HCT116 (cell line): Measurements from ENCODE around the gene METTL25. TPM values are rescaled to one million over a fixed set of nuclear protein-coding genes. Genes with fewer than 3 reads are reported as not detected.

Experiments used
- ATAC-seq: fragments of 200-7000 bp; cut with Tn5 transposase; 2 replicates; pipeline ENCODE4 v1.9.1; 2020; ENCODE audit warnings: mild to moderate bottlenecking, moderate library complexity
- BruUV-seq: library from RNA; stranded (reverse); fragments of 400-500 nt; replicated peaks from 2 replicates; lab custom pipeline; 2021; lab: Mats Ljungman, UMichigan
- CTCF ChIA-PET: fragments of 300-600 bp; sonication (Branson Sonifier 250); formaldehyde crosslinking; loops from one replicate; lab custom pipeline; 2021; ENCODE audit warnings: antibody characterized with exemption; lab: Charles Lee
- POLR2A ChIA-PET: fragments of 300-600, 350-600 bp; sonication (Branson Sonifier 250); formaldehyde crosslinking; loops from one replicate; lab custom pipeline; 2021; ENCODE audit warnings: antibody characterized with exemption; lab: Charles Lee
- RAD21 ChIA-PET, 2 experiments: fragments of 300-600 bp; sonication (Branson Sonifier 250); formaldehyde crosslinking; loops; one replicate each; lab custom pipeline; 2023; ENCODE audit warnings: low total read pairs in 2 of 2; ENCODE audit not compliant: uncharacterized antibody in 2 of 2, unreplicated experiment in 2 of 2, low non-redundant PET in 1 of 2; lab: Charles Lee
- DNase-seq: peaks from one replicate; pipeline ENCODE4 v3.0.0-alpha.2; 2010; ENCODE audit warnings: low read depth, low spot score
- H2AFZ ChIP-seq: fragments of 200-600 bp; shearing (Covaris generic), sonication (generic); 2 replicates; pipeline ENCODE4 v1.6.1; 2017; ENCODE audit warnings: low read depth, mixed run types, mixed read lengths, antibody characterized with exemption, low read length; ENCODE audit not compliant: poor library complexity, severe bottlenecking
- H3K27ac ChIP-seq: 2 replicates; pipeline ENCODE4 v1.5.1; 2012; ENCODE audit warnings: low read depth, low read length
- H3K27me3 ChIP-seq: fragments of 200-600 bp; sonication (generic); 2 replicates; pipeline ENCODE4 v1.6.1; 2016; ENCODE audit warnings: mixed run types, low read length, mixed read lengths; ENCODE audit not compliant: insufficient read depth
- H3K36me3 ChIP-seq, 2 experiments: fragments of 200-500 bp in 1 of 2; fragments of 200-600 bp in 1 of 2; sonication (Bioruptor generic) in 1 of 2; sonication (generic) in 1 of 2; 2 replicates each; pipeline versions ENCODE4 v1.5.1 to v1.6.1; 2014 to 2016; ENCODE audit warnings: low read length in 2 of 2, inconsistent platforms in 1 of 2, mixed read lengths in 1 of 2, mixed run types in 1 of 2; ENCODE audit not compliant: insufficient read depth in 2 of 2, control insufficient read depth in 1 of 2
- H3K4me1 ChIP-seq, 2 experiments: fragments of 200-600 bp in 1 of 2; sonication (generic) in 1 of 2; 2 replicates each; pipeline versions ENCODE4 v1.5.1 to v1.6.1; 2012 to 2017; ENCODE audit warnings: low read length in 2 of 2, inconsistent platforms in 1 of 2, mild to moderate bottlenecking in 1 of 2, mixed read lengths in 1 of 2, mixed run types in 1 of 2, moderate library complexity in 1 of 2; ENCODE audit not compliant: insufficient read depth in 2 of 2, control insufficient read depth in 1 of 2
- H3K4me2 ChIP-seq: fragments of 200-600 bp; sonication (generic); 2 replicates; pipeline ENCODE4 v1.6.1; 2017; ENCODE audit warnings: mixed run types, low read length, mixed read lengths
- H3K4me3 ChIP-seq, 2 experiments: fragments of 200-600 bp in 1 of 2; sonication (generic) in 1 of 2; replicated peaks in 1 of 2; 2 replicates each; pipeline ENCODE4 v1.5.1; 2011 to 2016; ENCODE audit warnings: low read length in 2 of 2, control low read depth in 1 of 2, low read depth in 1 of 2, mild to moderate bottlenecking in 1 of 2, mixed read lengths in 1 of 2, mixed run types in 1 of 2
- H3K79me2 ChIP-seq: fragments of 200-600 bp; sonication (generic); 2 replicates; pipeline ENCODE4 v1.6.1; 2017; ENCODE audit warnings: mild to moderate bottlenecking, mixed run types, low read length, moderate library complexity, mixed read lengths; ENCODE audit not compliant: insufficient read depth
- H3K9ac ChIP-seq: fragments of 200-600 bp; sonication (generic); 2 replicates; pipeline ENCODE4 v1.6.1; 2016; ENCODE audit warnings: low read length, mixed read lengths
- H3K9me2 ChIP-seq: fragments of 200-600 bp; sonication (generic), shearing (Covaris generic); 2 replicates; pipeline ENCODE4 v1.6.1; 2017; ENCODE audit warnings: mixed run types, mild to moderate bottlenecking, moderate library complexity; ENCODE audit not compliant: insufficient read depth
- H3K9me3 ChIP-seq, 2 experiments: fragments of 200-500 bp in 1 of 2; fragments of 200-600 bp in 1 of 2; sonication (Bioruptor generic) in 1 of 2; sonication (generic) in 1 of 2; 2 replicates each; pipeline ENCODE4 v1.6.1; 2014 to 2017; ENCODE audit warnings: low read length in 2 of 2, mixed read lengths in 2 of 2, inconsistent platforms in 1 of 2, low read depth in 1 of 2, mild to moderate bottlenecking in 1 of 2, mixed run types in 1 of 2, moderate library complexity in 1 of 2; ENCODE audit not compliant: control insufficient read depth in 1 of 2, insufficient read depth in 1 of 2
- H4K20me1 ChIP-seq: fragments of 200-600 bp; sonication (generic), shearing (Covaris generic); 2 replicates; pipeline ENCODE4 v1.6.1; 2017; ENCODE audit warnings: mixed run types, mild to moderate bottlenecking, moderate library complexity; ENCODE audit not compliant: insufficient read depth
- CEBPB ChIP-seq: IDR thresholded peaks from 2 replicates; pipeline ENCODE4 v1.6.1; 2012; ENCODE audit warnings: low read depth
- CTCF ChIP-seq, 3 experiments: fragments of 200-600 bp in 1 of 3; sonication (generic) in 1 of 3; IDR thresholded peaks in 2 of 3; conservative IDR thresholded peaks in 1 of 3; 2 replicates each; pipeline ENCODE4 v1.5.1; 2012 to 2017; ENCODE audit warnings: low read depth in 2 of 3, low read length in 2 of 3, antibody characterized with exemption in 1 of 3, borderline replicate concordance in 1 of 3, control low read depth in 1 of 3, mild to moderate bottlenecking in 1 of 3, mixed read lengths in 1 of 3, mixed run types in 1 of 3, moderate library complexity in 1 of 3; ENCODE audit not compliant: insufficient read depth in 1 of 3
- REST ChIP-seq: IDR thresholded peaks from 2 replicates; pipeline ENCODE4 v1.6.1; 2012; ENCODE audit warnings: low read depth
- SP1 ChIP-seq: IDR thresholded peaks from 2 replicates; pipeline ENCODE4 v1.6.1; 2012; ENCODE audit warnings: low read depth
- intact Hi-C: fragments of 100-400 bp; cut with micrococcal nuclease; formaldehyde crosslinking; loops from 2 replicates; pipeline ENCODE4 v1.10.0; 2022
- total RNA-seq: library from RNA; stranded (reverse); gene quantifications from one replicate; pipeline ENCODE4 v1.2.1, GENCODE V29; 2021; ENCODE audit not compliant: unreplicated experiment

The METTL25 gene
- total RNA-seq, 1 experiment from 2014 or later: 4.4 TPM

- Histone ChIP-seq H3K4me3 (no peak overlapping the region), H4K20me1 (no peaks in the 10 kb centered on the region), H3K9ac (no peak overlapping the region), H3K4me1 (no peaks in the 10 kb centered on the region), H3K79me2 (no peaks in the 10 kb centered on the region), H3K27ac (no peak overlapping the region), H3K9me2 (no peaks in the 10 kb centered on the region), H3K27me3 (no peaks in the 10 kb centered on the region), H3K9me3 (no peaks in the 10 kb centered on the region), H3K4me2 (no peak overlapping the region), H3K36me3 (no peaks in the 10 kb centered on the region), H2AFZ (no peak overlapping the region)
- ATAC-seq: no peak
- POLR2A ChIA-PET: no interaction called here
- TF ChIP-seq SP1 (no peak), CEBPB (no peak), CTCF (IDR thresholded peaks at IDR 0.05 in 2 of 3, conservative IDR thresholded peaks at IDR 0.05 in 1 of 3; ENCODE audit: borderline replicate concordance in 1 of 3, insufficient read depth in 1 of 3, low read depth in 2 of 3, low read length in 2 of 3) (no peak), REST (no peak)
- CTCF ChIA-PET: no interaction called here
- RAD21 ChIA-PET: no interaction called here
- intact Hi-C loops: no loop called here
- DNase-seq: no peak
- BruUV-seq: no TSS peak
Observed at GRCh38 chr12:82436354-82436753, 78.0 kb downstream of the METTL25 start.
